Heart left ventricle (tissue), 13 donors: ENCODE results near the gene SHROOM3.

Source experiments
- POLR2A ChIP-seq, 2 donors: fragments of 450-650 bp; IDR thresholded peaks; one replicate each; pipeline ENCODE4 v1.6.1; 2017; ENCODE audit warnings: antibody characterized with exemption in 2 of 2, mild to moderate bottlenecking in 2 of 2, moderate library complexity in 2 of 2
- TF ChIP-seq, protein P1 (sequence below), 12 donors: fragments of 200-600 bp; sonication (generic) in 4 of 12; IDR thresholded peaks; one replicate each; pipeline versions ENCODE4 v1.5.0 to v1.8.0; 2018 to 2022; ENCODE audit warnings: antibody characterized with exemption in 12 of 12, mild to moderate bottlenecking in 5 of 12
- donor health status: ischemic (EF 13 %, LVEDD 7.1; RV severe dilation, severe dysfunction).
- donor health status: DM: no; HTN: yes; CAD: no.
- donor health status: DM: no; HTN: no; CAD: no.
- donor health status: ischemic (EF 25% LVEDD 6.9; RV normal size, moderate dysfunction).
- donor health status: ischemic (EF 25% LVEDD 5.7; RV mildly dilated, moderate dysfunction).
- donor health status: ischemic (EF 35%, LVEDD 5.7; RV mildly dilated, moderate dysfunction).
- donor health status: nonischemic (EF 11% LVEDD 7.7; RV severe dilation, severe dysfunction).
- donor health status: DM: yes; HTN: yes; CAD: no.
- donor health status: PGD.
- donor health status: ischemic (EF 29% LVEDD 5.4; RV normal size, mild dysfunction).
- donor health status: nonischemic (EF 23%, LVEDD 6.1; RV moderate dilation, normal function).

DNA sequence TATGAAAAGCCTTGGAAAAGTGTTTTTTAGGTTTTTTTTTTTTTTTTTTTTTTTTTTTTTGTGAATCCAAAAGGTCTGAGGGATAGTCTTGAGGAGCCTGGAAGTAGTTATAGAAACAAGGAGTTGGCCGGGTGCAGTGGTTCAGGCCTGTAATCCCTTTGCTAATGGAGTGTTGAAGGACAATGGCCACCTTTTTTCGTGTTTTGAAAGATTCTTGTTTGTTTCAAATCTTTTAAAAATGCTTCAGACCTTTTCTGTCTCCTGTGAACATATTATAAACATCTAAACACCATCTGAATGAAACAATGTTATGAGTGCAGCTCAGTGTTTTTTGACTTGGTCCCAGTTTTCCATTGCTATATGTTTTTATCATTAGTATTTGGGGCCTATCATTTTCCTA lies 285.1 kb downstream of the SHROOM3 start:
- TF ChIP-seq, protein P1, sequence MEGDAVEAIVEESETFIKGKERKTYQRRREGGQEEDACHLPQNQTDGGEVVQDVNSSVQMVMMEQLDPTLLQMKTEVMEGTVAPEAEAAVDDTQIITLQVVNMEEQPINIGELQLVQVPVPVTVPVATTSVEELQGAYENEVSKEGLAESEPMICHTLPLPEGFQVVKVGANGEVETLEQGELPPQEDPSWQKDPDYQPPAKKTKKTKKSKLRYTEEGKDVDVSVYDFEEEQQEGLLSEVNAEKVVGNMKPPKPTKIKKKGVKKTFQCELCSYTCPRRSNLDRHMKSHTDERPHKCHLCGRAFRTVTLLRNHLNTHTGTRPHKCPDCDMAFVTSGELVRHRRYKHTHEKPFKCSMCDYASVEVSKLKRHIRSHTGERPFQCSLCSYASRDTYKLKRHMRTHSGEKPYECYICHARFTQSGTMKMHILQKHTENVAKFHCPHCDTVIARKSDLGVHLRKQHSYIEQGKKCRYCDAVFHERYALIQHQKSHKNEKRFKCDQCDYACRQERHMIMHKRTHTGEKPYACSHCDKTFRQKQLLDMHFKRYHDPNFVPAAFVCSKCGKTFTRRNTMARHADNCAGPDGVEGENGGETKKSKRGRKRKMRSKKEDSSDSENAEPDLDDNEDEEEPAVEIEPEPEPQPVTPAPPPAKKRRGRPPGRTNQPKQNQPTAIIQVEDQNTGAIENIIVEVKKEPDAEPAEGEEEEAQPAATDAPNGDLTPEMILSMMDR (IDR thresholded peaks at IDR 0.05), result no peak
- TF ChIP-seq POLR2A (IDR thresholded peaks at IDR 0.05), result no peak
